HL-60 (cell line): ENCODE measurements around the gene ATF1.

Source experiments
- CTCF ChIP-seq: IDR thresholded peaks from one replicate; pipeline ENCODE4 v1.5.1; 2011; ENCODE audit warnings: low read length, control low read depth, inconsistent platforms; ENCODE audit not compliant: insufficient read depth
- GABPA ChIP-seq: IDR thresholded peaks from 2 replicates; pipeline ENCODE4 v1.6.1; 2012; ENCODE audit warnings: low read depth
- POLR2AphosphoS5 ChIP-seq: IDR thresholded peaks from 2 replicates; pipeline ENCODE4 v1.6.1; 2012; ENCODE audit warnings: low read depth

GRCh38 chr12:50845021-50845647 lies 81.2 kb downstream of the ATF1 start:
- TF ChIP-seq CTCF (no peak), POLR2AphosphoS5 (no peak), GABPA (no peak)
